ENCODE data around the gene PLEKHB2. TPM values are rescaled to one million over a fixed set of nuclear protein-coding genes. Genes with fewer than 3 reads are reported as not detected.
"Not testable (repeated sequence)": the region's sequence is repeated elsewhere in the genome, so short reads cannot be mapped to it uniquely, and the experiment has no call there.

The PLEKHB2 gene
- total RNA-seq, 2 donors from 2014 or later = 22.4 to 35.0 TPM

- WGBS, 2 donors = 96 to 98% methylated on average over 4 of the region's 4 CpGs
- Histone ChIP-seq H3K4me3 (no peak overlapping the region), H3K36me3 (replicated peaks in 1 of 2; ENCODE audit: insufficient read depth in 1 of 2, low read depth in 2 of 2) (peaks cover 0 to 12% of the 10 kb centered on the region in 2 donors), H3K9me3 (no peaks in the 10 kb centered on the region), H3K27me3 (no peaks in the 10 kb centered on the region), H3K4me1 (peaks cover 24% of the 10 kb centered on the region), H3K27ac (no peak overlapping the region)
- DNase-seq (no peak), ATAC-seq (no peak)
- TF ChIP-seq CTCF (IDR thresholded peaks at IDR 0.05) (no peak), POLR2A (IDR thresholded peaks at IDR 0.05) (no peak)
- intact Hi-C loops (cut with DNase I) = no loop called here
Measured at GRCh38 chr2:131058920-131059319, 46.2 kb upstream of the PLEKHB2 start.

GRCh38 chr2:131063501-131064283 lies 41.4 kb upstream of the PLEKHB2 start:
- H3K4me3 ChIP-seq = no peak overlapping the region
- TF ChIP-seq POLR2A (IDR thresholded peaks at IDR 0.05) (no peak), CTCF (IDR thresholded peaks at IDR 0.05) (no peak)
- H3K27me3 ChIP-seq = no peaks in the 10 kb centered on the region
- peaks cover 11% of the 10 kb centered on the region for H3K4me1 ChIP-seq
- 91 to 92% methylated on average over 11 of the region's 11 CpGs for WGBS, 2 donors
- intact Hi-C loops (cut with DNase I) = no loop called here
- DNase-seq = no peak
- no peak for ATAC-seq
- H3K9me3 ChIP-seq = no peaks in the 10 kb centered on the region
- peaks cover 0 to 4% of the 10 kb centered on the region in 2 donors for H3K36me3 ChIP-seq (replicated peaks in 1 of 2; ENCODE audit: insufficient read depth in 1 of 2, low read depth in 2 of 2)
- no peak overlapping the region for H3K27ac ChIP-seq

DNA sequence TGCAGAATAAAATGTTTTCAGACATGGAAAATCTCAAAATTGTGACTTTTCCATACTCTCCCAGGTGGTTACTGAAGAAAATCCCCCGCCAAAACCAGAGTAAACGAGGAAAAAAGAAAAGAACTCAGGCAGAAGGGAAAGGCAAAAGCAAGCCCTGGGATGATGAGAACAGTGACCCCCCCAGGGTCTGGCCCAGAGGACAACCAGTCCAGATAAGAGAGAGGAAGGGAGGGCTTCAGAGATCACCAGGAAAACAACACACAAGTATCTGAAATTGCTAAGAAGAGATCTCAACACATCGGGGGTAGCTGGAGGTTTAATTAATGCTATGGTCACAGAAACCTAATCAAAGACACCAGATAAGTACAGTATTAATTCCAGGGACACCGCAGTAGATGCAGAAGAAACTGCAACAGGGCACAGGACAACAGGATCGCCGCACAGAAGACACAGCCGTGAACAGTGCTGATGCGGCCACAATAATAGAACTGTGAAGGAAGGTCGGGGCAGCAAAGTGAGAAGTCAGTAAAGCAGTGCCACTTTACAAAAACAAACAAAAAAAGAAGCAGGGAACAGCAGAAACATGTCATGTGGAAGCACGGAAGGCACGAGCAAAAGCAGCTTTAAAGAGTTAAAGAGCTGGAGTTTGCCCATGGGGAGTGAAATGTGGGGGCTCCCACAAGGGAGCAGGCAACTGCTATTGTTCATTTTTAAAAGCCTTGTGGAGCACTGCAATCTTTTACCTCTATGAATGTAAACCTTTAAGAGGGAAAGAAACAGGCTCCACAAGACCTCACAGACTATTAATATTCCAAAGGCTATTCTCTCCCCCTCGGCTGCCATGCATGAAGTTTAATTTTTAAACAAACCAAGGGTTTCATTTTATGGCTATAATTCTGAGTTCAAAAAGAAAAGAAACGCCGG lies 40.3 kb upstream of the PLEKHB2 start:
- Histone ChIP-seq H3K27ac (no peak overlapping the region), H3K4me3 (no peak overlapping the region), H3K36me3 (replicated peaks in 1 of 2; ENCODE audit: insufficient read depth in 1 of 2, low read depth in 2 of 2) (peaks cover 0 to 8% of the 10 kb centered on the region in 2 donors), H3K27me3 (no peaks in the 10 kb centered on the region), H3K4me1 (peaks cover 11% of the 10 kb centered on the region), H3K9me3 (no peaks in the 10 kb centered on the region)
- intact Hi-C loops (cut with DNase I) = no loop called here
- no peak for ATAC-seq
- TF ChIP-seq POLR2A (IDR thresholded peaks at IDR 0.05) (no peak), CTCF (IDR thresholded peaks at IDR 0.05) (no peak)
- no peak for DNase-seq
- WGBS, 2 donors = 64 to 71% methylated on average over 14 of the region's 14 CpGs

GRCh38 chr2:131067465-131068125 lies 37.5 kb upstream of the PLEKHB2 start:
- WGBS, 2 donors = 63 to 69% methylated on average over 2 of the region's 2 CpGs

GRCh38 chr2:131068172-131068571 lies 37.0 kb upstream of the PLEKHB2 start:
- WGBS, 2 donors = 96% methylated on average over 6 of the region's 6 CpGs
- H3K27ac ChIP-seq; H3K9me3 ChIP-seq; ATAC-seq; intact Hi-C loops (cut with DNase I); H3K4me1 ChIP-seq; H3K27me3 ChIP-seq; H3K4me3 ChIP-seq; DNase-seq; H3K36me3 ChIP-seq (replicated peaks in 1 of 2; ENCODE audit: insufficient read depth in 1 of 2, low read depth in 2 of 2): not testable (repeated sequence)

More at GRCh38 chr2:131067465-131068125, 37.5 kb upstream of the PLEKHB2 start:
- no peak for ATAC-seq
- Histone ChIP-seq H3K27me3 (no peaks in the 10 kb centered on the region), H3K27ac (no peak overlapping the region), H3K4me3 (no peak overlapping the region), H3K4me1 (peaks cover 1% of the 10 kb centered on the region), H3K36me3 (replicated peaks in 1 of 2; ENCODE audit: insufficient read depth in 1 of 2, low read depth in 2 of 2) (peaks cover 0 to 8% of the 10 kb centered on the region in 2 donors), H3K9me3 (no peaks in the 10 kb centered on the region)
- no peak for DNase-seq
- intact Hi-C loops (cut with DNase I) = no loop called here
- TF ChIP-seq CTCF (IDR thresholded peaks at IDR 0.05) = no peak
- no peak for TF ChIP-seq POLR2A (IDR thresholded peaks at IDR 0.05)

GRCh38 chr2:131075578-131075977 lies 29.6 kb upstream of the PLEKHB2 start:
- peaks cover 29% of the 10 kb centered on the region for H3K4me1 ChIP-seq
- H3K36me3 ChIP-seq (replicated peaks in 1 of 2; ENCODE audit: insufficient read depth in 1 of 2, low read depth in 2 of 2) = peaks cover 0 to 15% of the 10 kb centered on the region in 2 donors
- not testable (repeated sequence) for DNase-seq

More at GRCh38 chr2:131075578-131075977, 29.6 kb upstream of the PLEKHB2 start:
- H3K27me3 ChIP-seq; intact Hi-C loops (cut with DNase I); H3K4me3 ChIP-seq; ATAC-seq; H3K9me3 ChIP-seq: not testable (repeated sequence)
- WGBS, 2 donors = 96 to 97% methylated on average over 13 to 15 of the region's 15 CpGs
- H3K27ac ChIP-seq = peak overlapping the region in 1 of 4 donors; percentile 53
